RWPE1 (cell line): ENCODE measurements around the gene GALNT2.

Experiments
- CTCF ChIA-PET: fragments of 350-600 bp; sonication (Branson Sonifier 250); formaldehyde crosslinking; extraction: SDS; loops from one replicate; lab custom pipeline; 2021; lab: Yijun Ruan, JAX
- POLR2A ChIA-PET: fragments of 400-600 bp; formaldehyde crosslinking; extraction: SDS; loops from one replicate; lab custom pipeline; 2020; ENCODE audit warnings: antibody characterized with exemption; ENCODE audit not compliant: low non-redundant PET; lab: Yijun Ruan, JAX
- DNase-seq: peaks from one replicate; pipeline ENCODE4 v3.0.0; 2012; ENCODE audit warnings: low spot score
- H3K27ac ChIP-seq: fragments of 450-650 bp; 2 replicates; pipeline ENCODE4 v1.5.1; 2017
- CTCF ChIP-seq: fragments of 450-650 bp; conservative IDR thresholded peaks from 2 replicates; pipeline ENCODE4 v1.5.1; 2017; ENCODE audit warnings: low read depth, mild to moderate bottlenecking

GALNT2 gene

GRCh38 chr1:230122366-230123279, 55.6 kb downstream of the GALNT2 start:
- TF ChIP-seq CTCF: no peak
- POLR2A ChIA-PET: no interaction called here
- peak overlapping the region; percentile 55; the same call in 1 of the 2 replicates for H3K27ac ChIP-seq
- CTCF ChIA-PET: interaction anchor here (0.7 to 1.9 kb wide), 2 partner anchors 11 to 14 kb away, joined by 3 to 4 read pairs; no protein-coding TSS in a partner anchor
- DNase-seq: peak; percentile 69

- no peak overlapping the region for H3K27ac ChIP-seq
- DNase-seq: no peak
- ChIA-PET POLR2A (no interaction called here), CTCF (no interaction called here)
- no peak for TF ChIP-seq CTCF
Observed at GRCh38 chr1:230123280-230124185, 56.5 kb downstream of the GALNT2 start.

- no peak for DNase-seq
- ChIA-PET POLR2A (no interaction called here), CTCF (no interaction called here)
- no peak for TF ChIP-seq CTCF
- H3K27ac ChIP-seq: peak overlapping the region; percentile 41; the same call in 1 of the 2 replicates
Observed at GRCh38 chr1:230124186-230125128, 57.4 kb downstream of the GALNT2 start.

GRCh38 chr1:230125141-230125540, 58.1 kb downstream of the GALNT2 start:
- DNase-seq: no peak
- ChIA-PET POLR2A (no interaction called here), CTCF (no interaction called here)
- H3K27ac ChIP-seq: peak overlapping the region; percentile 41; the same call in 1 of the 2 replicates
- no peak for TF ChIP-seq CTCF

- peak overlapping the region; percentile 69 for H3K27ac ChIP-seq
- CTCF ChIA-PET: no interaction called here
Observed at GRCh38 chr1:230125640-230126528, 58.8 kb downstream of the GALNT2 start.

More at GRCh38 chr1:230125640-230126528, 58.8 kb downstream of the GALNT2 start:
- TF ChIP-seq CTCF: no peak
- POLR2A ChIA-PET: no interaction called here
- DNase-seq: peak; percentile 52
